Epithelial cell of proximal tubule (primary cell): ENCODE measurements around the gene AUTS2. TPM values are rescaled to one million over a fixed set of nuclear protein-coding genes. Genes with fewer than 3 reads are reported as not detected.

Source experiments
- DNase-seq: peaks from one replicate; pipeline ENCODE4 v3.0.0-alpha.2; 2011; ENCODE audit warnings: low read depth
- H3K4me3 ChIP-seq: 2 replicates; pipeline ENCODE4 v1.5.1; 2011; ENCODE audit warnings: low read depth, mild to moderate bottlenecking, low read length
- CTCF ChIP-seq: conservative IDR thresholded peaks from 2 replicates; pipeline ENCODE4 v1.5.1; 2012; ENCODE audit warnings: low read depth, mild to moderate bottlenecking, low read length
- total RNA-seq: library from RNA; depleted of rRNA; stranded (reverse); fragments of >200 nt; gene quantifications from 2 replicates; pipeline ENCODE4 v1.2.3, GENCODE V29; 2015

Gene AUTS2
- total RNA-seq, 1 donor from 2014 or later, result 10.0 TPM

GRCh38 chr7:70763961-70764691 lies 1165.9 kb downstream of the AUTS2 start:
- no peak for TF ChIP-seq CTCF
- no peak for DNase-seq
- H3K4me3 ChIP-seq, result no peak overlapping the region

- TF ChIP-seq CTCF, result no peak
- no peak overlapping the region for H3K4me3 ChIP-seq
- no peak for DNase-seq
Observed at GRCh38 chr7:70764701-70765208, 1166.5 kb downstream of the AUTS2 start.

GRCh38 chr7:70765651-70766050 lies 1167.4 kb downstream of the AUTS2 start:
- DNase-seq, result no peak
- TF ChIP-seq CTCF, result no peak
- no peak overlapping the region for H3K4me3 ChIP-seq

- H3K4me3 ChIP-seq, result no peak overlapping the region
- no peak for TF ChIP-seq CTCF
- DNase-seq, result no peak
Observed at GRCh38 chr7:70766109-70766508, 1167.8 kb downstream of the AUTS2 start.

- no peak overlapping the region for H3K4me3 ChIP-seq
- no peak for TF ChIP-seq CTCF
- no peak for DNase-seq
Observed at GRCh38 chr7:70766694-70767093, 1168.4 kb downstream of the AUTS2 start.

- DNase-seq, result no peak
Observed at GRCh38 chr7:70770154-70770553, 1171.9 kb downstream of the AUTS2 start.

More at GRCh38 chr7:70770154-70770553, 1171.9 kb downstream of the AUTS2 start:
- no peak overlapping the region for H3K4me3 ChIP-seq
- no peak for TF ChIP-seq CTCF
